Heart left ventricle (tissue), 16 donors: ENCODE measurements around the gene ARFRP1. TPM values are rescaled to one million over a fixed set of nuclear protein-coding genes. Genes with fewer than 3 reads are reported as not detected.
A peak's percentile ranks its signal among the peaks of the same experiment; 100 is the strongest.

Experiments
- ATAC-seq, 4 donors: fragments of 200-7000 bp; cut with Tn5 transposase; one replicate each; pipeline ENCODE4 v1.9.1; 2020 to 2022; ENCODE audit warnings: moderate library complexity in 4 of 4, mild to moderate bottlenecking in 3 of 4, moderate number of reproducible peaks in 1 of 4
- DNase-seq, 5 donors: peaks; one replicate each; pipeline ENCODE4 v3.0.0-alpha.2; 2020
- H3K27ac ChIP-seq, 12 donors: fragments of 200-600 bp; sonication (generic) in 4 of 12; one replicate each; pipeline versions ENCODE4 v1.5.0 to v1.8.0; 2016 to 2022; ENCODE audit warnings: mild to moderate bottlenecking in 2 of 12
- H3K27me3 ChIP-seq, 9 donors: fragments of 200-600 bp; sonication (generic) in 2 of 9; one replicate each; pipeline versions ENCODE4 v1.5.1 to v1.8.0; 2016 to 2022; ENCODE audit warnings: mild to moderate bottlenecking in 3 of 9
- H3K36me3 ChIP-seq, 9 donors: fragments of 200-600 bp; sonication (generic) in 2 of 9; one replicate each; pipeline versions ENCODE4 v1.5.0 to v1.8.0; 2018 to 2022; ENCODE audit warnings: mild to moderate bottlenecking in 2 of 9
- H3K4me1 ChIP-seq, 12 donors: fragments of 200-600 bp; sonication (generic) in 4 of 12; one replicate each; pipeline versions ENCODE4 v1.5.0 to v1.8.0; 2016 to 2022; ENCODE audit warnings: mild to moderate bottlenecking in 3 of 12
- H3K4me3 ChIP-seq, 12 donors: fragments of 200-600 bp; sonication (generic) in 4 of 12; one replicate each; pipeline versions ENCODE4 v1.5.0 to v1.8.0; 2017 to 2022; ENCODE audit warnings: mild to moderate bottlenecking in 9 of 12, moderate library complexity in 4 of 12
- H3K9me3 ChIP-seq, 12 donors: fragments of 200-600 bp; sonication (generic) in 4 of 12; one replicate each; pipeline versions ENCODE4 v1.5.0 to v1.8.0; 2016 to 2022; ENCODE audit warnings: mild to moderate bottlenecking in 1 of 12
- CTCF ChIP-seq, 12 donors: fragments of 200-600 bp; sonication (generic) in 4 of 12; IDR thresholded peaks; one replicate each; pipeline versions ENCODE4 v1.5.0 to v1.8.0; 2018 to 2022; ENCODE audit warnings: antibody characterized with exemption in 12 of 12, mild to moderate bottlenecking in 5 of 12
- POLR2A ChIP-seq, 2 donors: fragments of 450-650 bp; IDR thresholded peaks; one replicate each; pipeline ENCODE4 v1.6.1; 2017; ENCODE audit warnings: antibody characterized with exemption in 2 of 2, mild to moderate bottlenecking in 2 of 2, moderate library complexity in 2 of 2
- WGBS, 4 donors: extraction: QIAGEN DNeasy Blood & Tissue Kit in 2 of 4; methylation state at CpG; one replicate each; pipeline versions ENCODE4 v1.1.5 to v1.1.7; 2013 to 2018; 5-methylcytosine and 5-hydroxymethylcytosine counted together
- intact Hi-C, 10 donors: fragments of 100-400 bp; cut with DNase I; formaldehyde crosslinking; loops; one replicate each; pipeline versions ENCODE4 v1.11.1 to v1.14.2; 2022
- polyA plus RNA-seq, 2 donors: library from polyadenylated mRNA; stranded (reverse); fragments of 200-250 nt; gene quantifications; one replicate each; pipeline ENCODE4 v1.2.3, GENCODE V29; 2013
- total RNA-seq, 9 donors: library from RNA; depleted of rRNA in 2 of 9; stranded (reverse); fragments of >200 nt in 2 of 9; fragmentation: NEBNext Ultra II Directional in 3 of 9; extraction: Animal tissue kit (Norgen Biotek cat#: 25700) in 3 of 9; gene quantifications; one replicate each; pipeline versions ENCODE4 v1.1.0 to v1.2.4, GENCODE V29; 2016 to 2023
- donor health status: ischemic (EF 13 %, LVEDD 7.1; RV severe dilation, severe dysfunction).
- donor health status: healthy with polysubstance abuse.
- donor health status: DM: no; HTN: yes; CAD: no.
- donor health status: DM: no; HTN: no; CAD: no.
- donor health status: ischemic (EF 25% LVEDD 6.9; RV normal size, moderate dysfunction).
- donor health status: ischemic (EF 25% LVEDD 5.7; RV mildly dilated, moderate dysfunction).
- donor health status: healthy.
- donor health status: DM: yes; HTN: yes; CAD: no.
- donor health status: ischemic (EF 35%, LVEDD 5.7; RV mildly dilated, moderate dysfunction).
- donor health status: nonischemic (EF 11% LVEDD 7.7; RV severe dilation, severe dysfunction).
- donor health status: DM: yes; HTN: yes; CAD: no.
- donor health status: PGD.
- donor health status: ischemic (EF 29% LVEDD 5.4; RV normal size, mild dysfunction).
- donor health status: nonischemic (EF 23%, LVEDD 6.1; RV moderate dilation, normal function).

Gene ARFRP1
- total and polyA plus RNA-seq, 11 donors = 27.3 to 47.8 (median 35.9) TPM

DNA sequence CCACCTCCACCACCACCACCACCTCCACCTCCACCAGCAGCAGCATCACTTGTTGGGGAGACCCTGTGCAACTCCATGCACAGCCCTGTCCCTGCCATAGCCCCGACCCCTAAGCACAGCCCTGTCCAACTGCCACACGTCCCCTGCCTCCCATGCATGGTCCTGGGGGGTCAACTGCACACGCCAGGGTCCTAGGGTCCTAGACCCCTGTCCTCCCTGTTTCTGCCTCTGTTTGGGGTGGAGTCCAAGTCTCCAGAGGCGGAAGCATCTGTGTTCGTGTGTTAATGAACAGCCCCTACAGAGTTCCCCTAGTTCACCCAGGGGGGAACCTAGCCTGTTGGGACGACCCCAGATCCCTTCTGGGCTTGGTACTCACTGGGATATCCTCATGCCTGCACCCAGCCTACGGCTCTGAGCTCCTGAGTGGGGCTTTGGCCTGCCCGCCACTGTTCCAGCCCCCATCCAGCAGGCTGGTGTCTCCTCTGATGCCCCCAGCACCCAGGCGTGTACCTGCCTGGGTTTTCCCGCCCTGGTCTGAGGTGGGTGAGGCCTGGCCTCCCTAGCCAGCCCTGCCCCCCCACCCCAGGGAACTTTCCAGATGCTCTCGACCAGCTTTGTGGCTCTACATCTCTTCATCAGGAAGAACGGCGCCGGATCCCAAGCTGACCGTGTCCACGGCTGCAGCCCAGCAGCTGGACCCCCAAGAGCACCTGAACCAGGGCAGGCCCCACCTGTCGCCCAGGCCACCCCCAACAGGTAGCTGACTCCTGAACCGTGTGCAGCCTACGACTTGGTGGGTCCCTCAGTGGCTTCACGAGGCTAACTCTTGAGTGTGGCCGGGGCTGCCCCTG lies 13.8 kb downstream of the ARFRP1 start:
- Histone ChIP-seq H3K36me3 (peaks cover 0 to 39% (median 13%) of the 10 kb centered on the region in 9 donors), H3K4me1 (peaks cover 11 to 57% (median 30%) of the 10 kb centered on the region in 12 donors), H3K9me3 (no peaks in the 10 kb centered on the region), H3K4me3 (no peak overlapping the region), H3K27me3 (no peaks in the 10 kb centered on the region), H3K27ac (peak overlapping the region in 1 of 12 donors; percentile 17)
- TF ChIP-seq POLR2A (IDR thresholded peaks at IDR 0.05) (no peak), CTCF (IDR thresholded peaks at IDR 0.05) (no peak)
- DNase-seq = no peak
- no peak for ATAC-seq
- 92 to 97% (median 94%) methylated on average over 18 to 21 of the region's 21 CpGs for WGBS, 4 donors
- intact Hi-C loops = loop anchor here in 1 of 10 donors (10.0 kb wide), 1 partner anchor 281 kb away; the partner anchor contains the start of gene SAMD10

DNA sequence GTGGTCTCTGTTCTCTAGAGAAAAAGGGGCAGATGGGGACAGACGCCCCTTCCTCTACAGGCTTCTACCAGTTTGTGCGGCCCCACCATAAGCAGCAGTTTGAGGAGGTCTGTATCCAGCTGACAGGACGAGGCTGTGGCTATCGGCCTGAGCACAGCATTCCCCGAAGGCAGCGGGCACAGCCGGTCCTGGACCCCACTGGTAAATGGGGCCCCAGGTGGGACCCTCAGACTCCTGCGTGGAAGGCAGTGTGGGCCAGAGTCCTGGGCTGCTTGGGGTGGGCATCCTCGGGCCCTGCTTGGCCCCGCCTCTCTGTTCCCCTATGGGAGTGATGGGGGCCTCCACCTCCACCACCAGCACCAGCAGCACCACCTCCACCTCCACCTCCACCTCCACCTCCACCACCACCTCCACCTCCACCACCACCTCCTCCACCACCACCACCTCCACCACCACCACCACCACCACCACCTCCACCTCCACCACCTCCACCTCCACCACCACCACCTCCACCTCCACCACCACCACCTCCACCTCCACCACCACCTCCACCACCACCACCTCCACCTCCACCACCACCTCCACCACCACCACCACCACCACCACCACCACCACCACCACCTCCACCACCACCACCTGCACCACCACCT lies 14.6 kb downstream of the ARFRP1 start:
- peaks cover 0 to 35% (median 13%) of the 10 kb centered on the region in 9 donors for H3K36me3 ChIP-seq
- WGBS, 4 donors = 79 to 90% (median 89%) methylated on average over 4 to 10 of the region's 10 CpGs
- H3K4me3 ChIP-seq = no peak overlapping the region
- no peak for TF ChIP-seq CTCF (IDR thresholded peaks at IDR 0.05)
- no peak for TF ChIP-seq POLR2A (IDR thresholded peaks at IDR 0.05)
- DNase-seq = peak in 2 of 5 donors; percentile 21 to 58
- peak overlapping the region in 1 of 12 donors; percentile 61 for H3K27ac ChIP-seq
- no peak for ATAC-seq
- H3K9me3 ChIP-seq = no peaks in the 10 kb centered on the region
- no peaks in the 10 kb centered on the region for H3K27me3 ChIP-seq
- intact Hi-C loops = loop anchor here in 1 of 10 donors (10.0 kb wide), 1 partner anchor 282 kb away; the partner anchor contains the start of gene SAMD10
- peaks cover 13 to 57% (median 30%) of the 10 kb centered on the region in 12 donors for H3K4me1 ChIP-seq

DNA sequence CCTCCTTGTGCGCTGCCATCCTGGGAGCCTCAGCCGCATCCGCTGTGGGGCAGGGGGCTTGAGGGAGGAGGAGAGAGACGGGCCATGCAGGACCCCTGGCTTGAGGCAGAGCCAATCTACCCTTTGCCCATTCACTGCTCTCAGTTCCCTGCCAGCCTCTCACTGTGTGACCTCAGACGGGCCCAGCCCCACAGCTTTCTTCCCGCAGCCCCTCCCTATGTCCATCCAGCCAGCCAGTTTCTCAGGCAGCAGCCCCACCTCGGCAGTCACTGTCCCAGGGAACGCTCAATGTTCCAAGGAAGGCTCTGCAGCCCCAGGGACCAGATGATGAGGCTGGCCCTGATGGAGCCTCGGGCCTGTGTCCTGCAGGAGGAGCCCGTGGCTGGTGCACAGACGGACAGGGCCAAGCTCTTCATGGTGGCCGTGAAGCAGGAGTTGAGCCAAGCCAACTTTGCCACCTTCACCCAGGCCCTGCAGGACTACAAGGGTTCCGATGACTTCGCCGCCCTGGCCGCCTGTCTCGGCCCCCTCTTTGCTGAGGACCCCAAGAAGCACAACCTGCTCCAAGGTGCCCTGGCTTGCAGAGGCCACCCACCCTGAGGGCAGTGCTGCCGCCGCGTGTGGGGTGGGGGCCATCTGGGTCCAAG lies 15.2 kb downstream of the ARFRP1 start:
- Histone ChIP-seq H3K4me1 (peaks cover 19 to 57% (median 36%) of the 10 kb centered on the region in 12 donors), H3K36me3 (peaks cover 0 to 32% (median 13%) of the 10 kb centered on the region in 9 donors), H3K27ac (peak overlapping the region in 2 of 12 donors; percentile 11 to 61), H3K27me3 (no peaks in the 10 kb centered on the region), H3K9me3 (no peaks in the 10 kb centered on the region), H3K4me3 (no peak overlapping the region)
- ATAC-seq (no peak), DNase-seq (peak in 2 of 5 donors; percentile 39 to 58)
- WGBS, 4 donors = 67 to 76% (median 71%) methylated on average over 14 to 20 of the region's 20 CpGs
- intact Hi-C loops = loop anchor here in 1 of 10 donors (10.0 kb wide), 1 partner anchor 282 kb away; the partner anchor contains the start of gene SAMD10
- no peak for TF ChIP-seq POLR2A (IDR thresholded peaks at IDR 0.05)
- TF ChIP-seq CTCF (IDR thresholded peaks at IDR 0.05) = no peak
